Stimulated activated CD8-positive, alpha-beta memory T cell treated with anti-CD3 and anti-CD28 coated beads, Interleukin-12 subunit alpha, Interleukin-12 subunit beta, amount 100 ng/mL, for 24 hours (primary cell): ENCODE data around the gene CDH7.

Experiments used
- DNase-seq: peaks from one replicate; pipeline ENCODE4 v3.0.0-alpha.2; 2020; ENCODE audit errors: extremely low read depth

Gene CDH7

GRCh38 chr18:65767406-65767805 lies 16.6 kb downstream of the CDH7 start:
- no peak for DNase-seq

- DNase-seq, result no peak
Measured at GRCh38 chr18:65768120-65768778, 17.4 kb downstream of the CDH7 start.

GRCh38 chr18:65769652-65770051 lies 18.8 kb downstream of the CDH7 start:
- DNase-seq, result no peak

- DNase-seq, result no peak
Measured at GRCh38 chr18:65786474-65786873, 35.7 kb downstream of the CDH7 start.

GRCh38 chr18:65788373-65788772 lies 37.6 kb downstream of the CDH7 start:
- no peak for DNase-seq

- DNase-seq, result no peak
Measured at GRCh38 chr18:65790604-65791003, 39.8 kb downstream of the CDH7 start.

- DNase-seq, result no peak
Measured at GRCh38 chr18:65791719-65792118, 40.9 kb downstream of the CDH7 start.

GRCh38 chr18:65792456-65793074 lies 41.8 kb downstream of the CDH7 start:
- DNase-seq, result no peak

GRCh38 chr18:65808759-65809158 lies 57.9 kb downstream of the CDH7 start:
- no peak for DNase-seq

GRCh38 chr18:65811307-65811706 lies 60.5 kb downstream of the CDH7 start:
- DNase-seq, result no peak

- no peak for DNase-seq
Measured at GRCh38 chr18:65815506-65815905, 64.7 kb downstream of the CDH7 start.

GRCh38 chr18:65817178-65817577 lies 66.4 kb downstream of the CDH7 start:
- no peak for DNase-seq

GRCh38 chr18:65821911-65822310 lies 71.1 kb downstream of the CDH7 start:
- no peak for DNase-seq

GRCh38 chr18:65822826-65823225 lies 72.0 kb downstream of the CDH7 start:
- no peak for DNase-seq

- no peak for DNase-seq
Measured at GRCh38 chr18:65827444-65827843, 76.6 kb downstream of the CDH7 start.

- DNase-seq, result no peak
Measured at GRCh38 chr18:65835881-65836280, 85.1 kb downstream of the CDH7 start.

GRCh38 chr18:65846107-65846506 lies 95.3 kb downstream of the CDH7 start:
- no peak for DNase-seq

GRCh38 chr18:65852273-65852672 lies 101.5 kb downstream of the CDH7 start:
- no peak for DNase-seq

GRCh38 chr18:65859075-65859474 lies 108.3 kb downstream of the CDH7 start:
- no peak for DNase-seq

GRCh38 chr18:65869527-65869926 lies 118.7 kb downstream of the CDH7 start:
- DNase-seq, result no peak

GRCh38 chr18:65876310-65876709 lies 125.5 kb downstream of the CDH7 start:
- no peak for DNase-seq

GRCh38 chr18:65897292-65897691 lies 146.5 kb downstream of the CDH7 start:
- DNase-seq, result no peak

- no peak for DNase-seq
Measured at GRCh38 chr18:65901522-65901921, 150.7 kb downstream of the CDH7 start.

- no peak for DNase-seq
Measured at GRCh38 chr18:65906621-65907034, 155.8 kb downstream of the CDH7 start.
